K562 (cell line): ENCODE results near the gene PGD. TPM values are rescaled to one million over a fixed set of nuclear protein-coding genes. Genes with fewer than 3 reads are reported as not detected.

Source experiments
- CBX2 ChIP-seq: fragments of 200-600 bp; sonication (generic); IDR thresholded peaks from one replicate; pipeline ENCODE4 v1.6.1; 2012; ENCODE audit warnings: mild to moderate bottlenecking, low read length, inconsistent platforms; ENCODE audit not compliant: insufficient read depth, poor library complexity, severe bottlenecking
- CBX3 ChIP-seq, 2 experiments: IDR thresholded peaks; 1 replicate in 1 of 2; 2 replicates in 1 of 2; pipeline ENCODE4 v1.6.1; 2012; ENCODE audit warnings: inconsistent platforms in 2 of 2, low read length in 2 of 2, borderline replicate concordance in 1 of 2, control low read depth in 1 of 2
- CCNT2 ChIP-seq: IDR thresholded peaks from 2 replicates; pipeline ENCODE4 v1.6.1; 2011; ENCODE audit warnings: borderline replicate concordance, low read depth, mild to moderate bottlenecking, moderate library complexity, mixed read lengths, low read length; ENCODE audit not compliant: insufficient read length; ENCODE audit errors: extremely low read depth
- ERF ChIP-seq: fragments of 450-650 bp; formaldehyde crosslinking; IDR thresholded peaks from 2 replicates; pipeline ENCODE4 v1.4.0; 2020; ENCODE audit warnings: mild to moderate bottlenecking, mixed read lengths
- EWSR1 ChIP-seq: fragments of 450-650 bp; IDR thresholded peaks from 2 replicates; pipeline ENCODE4 v1.6.1; 2018; ENCODE audit warnings: borderline replicate concordance, mild to moderate bottlenecking, low read depth, moderate library complexity; ENCODE audit not compliant: partially characterized antibody
- GABPB1 ChIP-seq: sonication (generic); formaldehyde crosslinking; IDR thresholded peaks from 2 replicates; pipeline ENCODE4 v1.8.0; 2022; ENCODE audit warnings: mild to moderate bottlenecking, missing genetic modification reagents
- GTF2F1 ChIP-seq: IDR thresholded peaks from 2 replicates; pipeline ENCODE4 v1.6.1; 2011; ENCODE audit warnings: low read depth, low read length, improper control_type of control experiment
- HMGXB4 ChIP-seq: sonication (generic); formaldehyde crosslinking; IDR thresholded peaks from 2 replicates; pipeline ENCODE4 v1.8.1; 2023; ENCODE audit warnings: mild to moderate bottlenecking, missing genetic modification reagents
- MIER1 ChIP-seq: fragments of 450-650 bp; IDR thresholded peaks from 2 replicates; pipeline ENCODE4 v1.6.1; 2016; ENCODE audit warnings: antibody characterized with exemption, mild to moderate bottlenecking, low read depth
- PML ChIP-seq: IDR thresholded peaks from 2 replicates; pipeline ENCODE4 v1.6.1; 2012; ENCODE audit warnings: low read length, inconsistent platforms
- RBFOX2 ChIP-seq: fragments of 200-400 bp; formaldehyde crosslinking; IDR thresholded peaks from 2 replicates; pipeline ENCODE4 v1.6.1; 2017; ENCODE audit warnings: low read depth, mild to moderate bottlenecking, low read length, moderate library complexity
- RBM14 ChIP-seq: fragments of 200-400 bp; formaldehyde crosslinking; IDR thresholded peaks from 2 replicates; pipeline ENCODE4 v1.6.1; 2018; ENCODE audit warnings: low read depth, mild to moderate bottlenecking, low read length, moderate library complexity, borderline replicate concordance; ENCODE audit not compliant: insufficient read depth
- SFPQ ChIP-seq: fragments of 200-400 bp; formaldehyde crosslinking; IDR thresholded peaks from 2 replicates; pipeline ENCODE4 v1.6.1; 2017; ENCODE audit warnings: mild to moderate bottlenecking, low read depth, low read length, moderate library complexity
- U2AF1 ChIP-seq: fragments of 200-400 bp; formaldehyde crosslinking; optimal IDR thresholded peaks from 2 replicates; pipeline ENCODE3; 2017; ENCODE audit warnings: mild to moderate bottlenecking, low read depth, low read length, moderate library complexity
- XRCC5 ChIP-seq: fragments of 200-400 bp; formaldehyde crosslinking; IDR thresholded peaks from 2 replicates; pipeline ENCODE4 v1.6.1; 2017; ENCODE audit warnings: low read depth, mild to moderate bottlenecking, low read length
- ZNF778 ChIP-seq: fragments of 450-650 bp; formaldehyde crosslinking; IDR thresholded peaks from 2 replicates; pipeline ENCODE4 v1.4.0; 2020; ENCODE audit warnings: mild to moderate bottlenecking, moderate library complexity
- polyA plus RNA-seq, 8 experiments: library from polyadenylated mRNA; depleted of rRNA in 4 of 8; stranded (reverse) in 5 of 8; unstranded in 3 of 8; fragments of >200 nt; fragmentation: Nextera tagmentation in 2 of 8; fragmentation: Illumina TruSeq in 1 of 8; extraction: Ambion mirVana in 2 of 8; extraction: Trizol in 1 of 8; gene quantifications; 2 replicates each; pipeline versions ENCODE4 v1.2.1 to v1.2.3, GENCODE V29; 2011 to 2014; ENCODE audit warnings: inconsistent platforms in 1 of 8, missing spikeins in 1 of 8
- total RNA-seq, 7 experiments: library from RNA; depleted of rRNA in 6 of 7; stranded (reverse); fragments of >200 nt in 6 of 7; fragmentation: Illumina TruSeq in 2 of 7; extraction: Trizol in 2 of 7; gene quantifications; 2 replicates each; pipeline versions ENCODE4 v1.2.1 to v1.2.3, GENCODE V29; 2011 to 2021; ENCODE audit warnings: low replicate concordance in 1 of 7
- TF ChIP-seq, protein P1 (sequence below): fragments of 450-650 bp; IDR thresholded peaks from 2 replicates; pipeline ENCODE4 v1.6.1; 2016
- TF ChIP-seq, protein P2 (sequence below): fragments of 250-450 bp; sonication (Bioruptor Pico); IDR thresholded peaks from 2 replicates; pipeline ENCODE4 v1.9.0; 2021; ENCODE audit warnings: mild to moderate bottlenecking, inconsistent platforms

The PGD gene
- total and polyA plus RNA-seq, 9 of the 15 experiments (the other 6 are each of a cell fraction or from before 2014, with no cell fraction given): 177 to 542 (median 270) TPM

- TF ChIP-seq, protein P1, sequence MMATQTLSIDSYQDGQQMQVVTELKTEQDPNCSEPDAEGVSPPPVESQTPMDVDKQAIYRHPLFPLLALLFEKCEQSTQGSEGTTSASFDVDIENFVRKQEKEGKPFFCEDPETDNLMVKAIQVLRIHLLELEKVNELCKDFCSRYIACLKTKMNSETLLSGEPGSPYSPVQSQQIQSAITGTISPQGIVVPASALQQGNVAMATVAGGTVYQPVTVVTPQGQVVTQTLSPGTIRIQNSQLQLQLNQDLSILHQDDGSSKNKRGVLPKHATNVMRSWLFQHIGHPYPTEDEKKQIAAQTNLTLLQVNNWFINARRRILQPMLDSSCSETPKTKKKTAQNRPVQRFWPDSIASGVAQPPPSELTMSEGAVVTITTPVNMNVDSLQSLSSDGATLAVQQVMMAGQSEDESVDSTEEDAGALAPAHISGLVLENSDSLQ: 0 out of 2 replicates have a peak, but pooled peaks have one; percentile 20
- TF ChIP-seq CBX3 (IDR thresholded peaks at IDR 0.05; ENCODE audit: borderline replicate concordance in 1 of 2, low read length in 2 of 2): peak in 1 of 2 experiments; percentile 84; a peak in 1 of 3 replicates
- peak; percentile 88 for TF ChIP-seq ERF (CRISPR knock-in tag)
- no peak for TF ChIP-seq SFPQ
- peak; percentile 93 for TF ChIP-seq U2AF1
- TF ChIP-seq, protein P2, sequence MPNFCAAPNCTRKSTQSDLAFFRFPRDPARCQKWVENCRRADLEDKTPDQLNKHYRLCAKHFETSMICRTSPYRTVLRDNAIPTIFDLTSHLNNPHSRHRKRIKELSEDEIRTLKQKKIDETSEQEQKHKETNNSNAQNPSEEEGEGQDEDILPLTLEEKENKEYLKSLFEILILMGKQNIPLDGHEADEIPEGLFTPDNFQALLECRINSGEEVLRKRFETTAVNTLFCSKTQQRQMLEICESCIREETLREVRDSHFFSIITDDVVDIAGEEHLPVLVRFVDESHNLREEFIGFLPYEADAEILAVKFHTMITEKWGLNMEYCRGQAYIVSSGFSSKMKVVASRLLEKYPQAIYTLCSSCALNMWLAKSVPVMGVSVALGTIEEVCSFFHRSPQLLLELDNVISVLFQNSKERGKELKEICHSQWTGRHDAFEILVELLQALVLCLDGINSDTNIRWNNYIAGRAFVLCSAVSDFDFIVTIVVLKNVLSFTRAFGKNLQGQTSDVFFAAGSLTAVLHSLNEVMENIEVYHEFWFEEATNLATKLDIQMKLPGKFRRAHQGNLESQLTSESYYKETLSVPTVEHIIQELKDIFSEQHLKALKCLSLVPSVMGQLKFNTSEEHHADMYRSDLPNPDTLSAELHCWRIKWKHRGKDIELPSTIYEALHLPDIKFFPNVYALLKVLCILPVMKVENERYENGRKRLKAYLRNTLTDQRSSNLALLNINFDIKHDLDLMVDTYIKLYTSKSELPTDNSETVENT (CRISPR knock-in tag): peak; percentile 59; the same call in 1 of the 2 replicates
- TF ChIP-seq EWSR1: no peak
- peak; percentile 93 for TF ChIP-seq HMGXB4 (CRISPR knock-in tag)
- TF ChIP-seq XRCC5: peak; percentile 93
- peak; percentile 88 for TF ChIP-seq RBFOX2
- no peak for TF ChIP-seq ZNF778
- TF ChIP-seq RBM14: 0 out of 2 replicates have a peak, but pooled peaks have one; percentile 33
- TF ChIP-seq MIER1: no peak
- no peak for TF ChIP-seq CBX2
- peak; percentile 83 for TF ChIP-seq GTF2F1
- peak; percentile 57; the same call in 1 of the 2 replicates for TF ChIP-seq PML
- peak; percentile 84 for TF ChIP-seq GABPB1 (CRISPR knock-in tag)
- peak; percentile 86 for TF ChIP-seq CCNT2
Measured at GRCh38 chr1:10430216-10431069, 31.6 kb downstream of the PGD start, which contains the start of gene CENPS (continued).
